ENCODE results near the gene KLK4.

- TF ChIP-seq CTCF (IDR thresholded peaks at IDR 0.05; ENCODE audit: low read depth, low read length) = no peak
- TF ChIP-seq EZH2phosphoT487 (IDR thresholded peaks at IDR 0.05; ENCODE audit: low read depth) = no peak
Measured at GRCh38 chr19:50861496-50862286, 49.5 kb downstream of the KLK4 start.
